Hematopoietic multipotent progenitor cell (in vitro differentiated cells): ENCODE results near the gene PAM. TPM values are rescaled to one million over a fixed set of nuclear protein-coding genes. Genes with fewer than 3 reads are reported as not detected.

Experiments used
- DNase-seq, 3 donors: peaks; one replicate each; pipeline ENCODE4 v3.0.0-alpha.2; 2011 to 2015; ENCODE audit warnings: low read depth in 2 of 3, low spot score in 2 of 3
- total RNA-seq: library from RNA; depleted of rRNA; stranded (reverse); fragments of >200 nt; gene quantifications from one replicate; pipeline ENCODE4 v1.2.3, GENCODE V29; 2012

PAM gene
- total RNA-seq, 1 donor = 13.7 TPM

DNA sequence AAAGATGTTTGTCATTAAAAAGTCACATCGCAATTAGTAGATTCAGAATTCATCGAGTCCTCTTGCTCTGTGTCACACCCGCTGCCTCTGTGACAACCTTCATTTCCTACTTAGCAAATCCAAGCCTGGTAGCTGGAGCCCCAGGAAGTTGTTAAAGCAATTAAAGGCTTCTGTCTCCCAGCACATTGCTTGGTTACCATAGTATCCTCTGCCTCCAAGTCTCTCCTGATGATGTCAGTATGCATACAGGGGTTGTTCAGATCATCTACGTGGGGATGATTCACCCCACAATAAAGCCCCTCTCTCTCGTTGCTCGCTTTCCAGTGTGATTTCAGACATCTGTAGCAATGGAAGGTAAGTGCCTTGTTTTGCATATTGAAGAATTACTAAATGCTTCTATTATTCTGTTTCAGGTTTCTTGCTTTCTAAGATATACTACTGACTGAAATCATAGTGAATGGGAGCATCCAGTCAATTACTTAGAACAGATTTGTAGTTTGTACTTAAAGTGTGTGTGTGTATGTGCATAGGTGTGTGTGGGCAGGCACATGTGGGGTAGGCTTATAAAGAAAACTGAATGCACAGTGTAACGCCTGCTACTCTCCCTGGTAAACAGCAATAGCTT is 52.9 kb downstream of the PAM start:
- no peak for DNase-seq

- no peak for DNase-seq
These were observed 53.9 kb downstream of the PAM start for GRCh38 chr5:102809033-102809432.

- peak in 1 of 3 donors; percentile 25 for DNase-seq
These were observed 56.9 kb downstream of the PAM start for GRCh38 chr5:102811972-102812371.

DNA sequence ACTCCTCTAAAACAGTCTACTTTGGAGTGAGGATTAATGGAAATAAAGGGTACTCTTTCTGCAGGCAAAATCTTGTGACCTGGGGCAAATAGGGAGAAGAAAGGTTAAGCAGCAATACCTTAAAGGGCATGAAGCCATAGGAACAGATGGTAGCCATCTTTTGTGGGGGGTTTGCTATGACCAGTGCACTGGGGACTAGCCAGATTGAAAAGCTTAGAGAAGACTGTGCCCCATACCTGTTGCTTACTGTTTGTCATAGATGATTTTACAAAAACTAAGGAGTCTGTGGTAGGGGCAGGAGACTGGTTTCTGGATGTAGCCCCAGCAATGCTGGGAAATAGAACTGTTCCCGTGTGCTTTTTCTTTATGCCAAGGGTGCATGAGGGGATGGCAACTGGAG is 58.6 kb downstream of the PAM start:
- no peak for DNase-seq

DNA sequence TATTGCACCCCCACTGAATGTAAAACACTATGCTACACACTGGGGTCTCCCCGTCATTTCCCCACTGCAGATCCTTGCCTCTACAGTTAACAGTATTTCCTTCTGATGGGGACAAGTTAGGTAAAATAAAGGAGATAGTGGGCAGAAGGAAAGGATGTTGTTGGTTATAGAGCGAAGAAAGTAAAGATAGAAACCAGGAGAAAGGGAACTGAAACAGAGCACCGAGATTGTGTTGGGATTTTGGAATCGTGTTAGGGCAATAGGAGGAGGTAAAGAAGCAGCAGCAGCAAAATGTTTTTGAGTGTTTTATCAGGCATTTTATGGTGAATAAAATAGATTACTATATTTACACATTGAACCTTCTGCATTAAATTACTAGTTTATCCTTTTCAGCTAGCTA is 60.0 kb downstream of the PAM start:
- DNase-seq = no peak

GRCh38 chr5:102815540-102816332 is 60.6 kb downstream of the PAM start:
- peak in 1 of 3 donors; percentile 45 for DNase-seq

DNA sequence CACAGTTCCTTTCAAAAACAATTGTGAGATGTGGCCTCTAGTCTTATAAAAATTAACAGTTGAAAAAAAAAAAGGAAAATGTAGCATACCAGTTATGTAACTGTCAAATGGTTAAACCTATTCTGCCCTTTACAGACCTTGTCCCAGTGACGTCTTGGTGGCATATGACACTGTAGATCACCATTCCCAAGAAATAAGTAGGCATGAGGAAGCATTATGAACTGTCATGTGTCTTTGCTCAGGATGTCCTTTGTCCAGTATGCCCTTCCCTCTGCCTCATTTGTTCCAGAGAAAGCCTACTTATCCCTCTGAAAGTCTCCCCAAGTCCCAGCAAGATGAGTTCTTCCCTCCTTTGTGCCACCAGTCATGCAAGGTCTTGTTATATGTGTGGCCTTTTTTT is 63.2 kb downstream of the PAM start:
- no peak for DNase-seq

DNA sequence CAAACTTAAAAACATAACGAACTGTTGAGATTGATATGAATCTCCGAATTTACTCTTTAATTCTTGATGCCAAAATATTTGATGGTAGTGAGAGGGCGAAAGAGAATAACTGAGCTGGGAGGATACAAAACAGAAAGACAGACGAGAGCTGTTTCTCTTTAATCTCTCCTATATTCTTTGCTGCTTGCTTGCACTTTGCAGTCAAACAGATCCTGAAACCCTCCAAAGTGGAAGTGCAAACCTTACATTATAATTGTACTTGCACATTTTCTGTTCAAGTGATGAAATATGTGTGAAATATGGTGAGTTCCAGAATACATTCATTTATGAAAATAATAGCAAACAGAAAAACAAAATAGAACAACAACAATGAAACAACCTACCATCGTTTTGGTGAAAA is 63.8 kb downstream of the PAM start:
- DNase-seq = no peak

GRCh38 chr5:102819634-102820033 is 64.5 kb downstream of the PAM start:
- DNase-seq = no peak

DNA sequence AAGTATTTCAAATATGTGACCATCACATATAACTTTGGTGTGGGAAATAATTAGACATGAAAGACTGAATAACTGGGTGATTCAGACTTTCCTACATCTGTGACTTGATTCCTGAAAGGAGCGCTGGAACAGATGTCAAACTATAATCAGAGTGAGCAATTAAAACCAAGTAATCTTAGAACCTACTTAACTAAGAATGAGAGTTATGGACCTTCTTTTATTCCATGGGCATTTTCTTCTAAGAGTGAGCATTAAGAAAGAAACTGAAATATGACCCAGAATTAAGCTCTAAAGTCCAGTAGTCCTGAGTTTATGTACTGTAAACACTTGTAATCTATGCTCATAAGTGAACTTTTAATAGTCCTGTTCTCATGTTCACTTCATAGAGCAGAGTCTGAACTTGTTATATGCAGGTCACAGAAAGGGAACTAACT is 68.4 kb downstream of the PAM start:
- DNase-seq = no peak

- DNase-seq = no peak
These were observed 71.5 kb downstream of the PAM start for GRCh38 chr5:102826629-102827028.

DNA sequence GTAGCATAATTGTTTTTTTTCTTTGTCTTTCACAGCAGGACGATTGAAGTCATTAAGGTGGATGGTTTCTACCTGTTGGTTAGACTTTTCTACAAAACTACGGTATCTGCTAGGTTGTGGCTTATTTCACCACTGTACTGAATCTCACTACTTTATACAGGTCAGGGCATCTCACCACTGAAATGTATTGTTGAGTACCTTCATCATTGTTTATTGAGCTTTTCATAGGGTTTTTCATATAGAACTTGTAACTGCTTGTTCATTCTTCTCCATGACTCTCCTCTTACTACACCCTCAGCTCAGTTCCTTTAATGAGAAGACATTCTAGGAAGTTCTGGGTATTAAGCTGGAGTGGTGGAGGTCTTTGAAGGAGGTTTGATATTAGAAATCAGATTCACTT is 75.1 kb downstream of the PAM start:
- DNase-seq = no peak

- no peak for DNase-seq
These were observed 77.3 kb downstream of the PAM start for GRCh38 chr5:102832445-102832844.

DNA sequence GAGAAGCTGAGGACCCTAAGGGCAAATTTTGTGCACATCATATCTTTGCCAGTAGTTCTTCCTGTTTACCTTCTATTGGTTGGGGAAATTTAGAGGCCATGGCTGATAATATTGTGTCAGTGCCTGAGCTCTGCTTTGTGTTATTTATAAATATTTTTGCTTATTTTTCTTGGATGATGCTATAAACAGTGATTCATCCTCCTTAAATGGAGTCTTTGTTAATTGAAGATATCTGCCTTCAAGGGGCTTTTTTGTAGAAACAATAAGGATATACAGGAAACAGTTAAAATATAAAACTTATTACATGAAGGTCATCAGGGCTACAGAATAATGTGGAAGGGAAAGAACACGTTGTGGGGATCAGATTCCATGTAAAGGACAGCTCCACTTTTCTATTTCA is 78.0 kb downstream of the PAM start:
- DNase-seq = no peak

DNA sequence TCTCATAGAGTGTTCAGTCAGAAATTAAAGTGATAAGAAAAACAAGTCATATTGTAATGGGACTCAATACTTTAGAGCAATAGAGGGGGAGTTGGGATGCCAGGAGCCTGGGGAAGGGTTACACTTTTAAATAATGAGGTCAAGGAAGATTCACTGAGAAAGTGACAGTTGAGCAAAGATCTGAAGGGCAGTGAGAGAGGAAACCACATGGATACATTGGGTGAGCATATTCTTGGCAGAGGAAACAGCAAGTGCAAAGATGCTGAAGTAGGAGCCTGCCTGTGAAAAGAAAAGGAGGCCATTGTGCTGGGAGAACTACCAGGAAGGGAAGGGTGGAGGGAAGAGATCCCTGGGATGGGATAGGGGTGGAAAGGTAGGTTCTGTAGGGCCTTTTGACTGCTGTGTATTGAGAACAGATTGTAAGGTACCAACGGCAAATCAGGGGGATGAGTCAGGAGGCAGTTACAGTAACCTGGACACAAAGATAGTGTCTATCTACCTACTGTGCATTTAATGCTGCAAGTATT is 79.4 kb downstream of the PAM start:
- no peak for DNase-seq

GRCh38 chr5:102835717-102836116 is 80.6 kb downstream of the PAM start:
- peak in 1 of 3 donors; percentile 21 for DNase-seq

DNA sequence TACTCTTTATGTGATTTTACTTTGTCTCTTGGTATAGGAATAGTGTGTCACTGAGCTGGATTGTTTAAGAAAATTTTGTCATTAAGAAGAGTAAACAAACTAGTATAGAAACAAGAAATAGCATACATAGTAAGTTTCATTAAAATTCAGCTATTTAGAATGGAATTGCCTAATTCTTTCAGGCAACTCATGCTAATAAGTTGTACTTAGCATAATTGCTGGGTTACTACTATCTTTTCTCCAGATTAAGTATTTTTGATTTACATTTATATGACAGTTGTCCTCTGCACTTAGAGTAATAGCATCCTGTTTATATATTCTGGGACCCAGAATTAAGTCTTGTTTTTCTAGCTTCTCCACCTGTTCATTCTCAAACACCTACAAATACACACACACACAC is 85.9 kb downstream of the PAM start:
- DNase-seq = no peak

DNA sequence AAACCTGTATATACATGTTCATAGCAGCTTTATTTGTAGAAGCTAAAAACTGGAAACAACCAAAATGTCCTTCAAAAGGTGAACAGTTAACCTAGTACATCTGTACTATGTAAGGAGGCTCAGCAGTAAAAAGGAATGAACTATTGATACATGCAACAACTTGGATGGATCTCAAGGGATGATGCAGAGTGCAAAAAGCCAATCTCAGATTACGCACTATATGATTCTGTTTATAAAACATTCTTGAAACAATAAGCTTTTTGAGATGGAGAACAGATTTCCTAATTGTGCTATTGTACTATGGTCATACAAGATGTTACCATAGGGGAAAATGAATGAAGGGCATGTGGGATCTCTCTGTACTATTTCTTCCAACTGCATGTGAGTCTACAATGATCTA is 88.9 kb downstream of the PAM start:
- DNase-seq = no peak

DNA sequence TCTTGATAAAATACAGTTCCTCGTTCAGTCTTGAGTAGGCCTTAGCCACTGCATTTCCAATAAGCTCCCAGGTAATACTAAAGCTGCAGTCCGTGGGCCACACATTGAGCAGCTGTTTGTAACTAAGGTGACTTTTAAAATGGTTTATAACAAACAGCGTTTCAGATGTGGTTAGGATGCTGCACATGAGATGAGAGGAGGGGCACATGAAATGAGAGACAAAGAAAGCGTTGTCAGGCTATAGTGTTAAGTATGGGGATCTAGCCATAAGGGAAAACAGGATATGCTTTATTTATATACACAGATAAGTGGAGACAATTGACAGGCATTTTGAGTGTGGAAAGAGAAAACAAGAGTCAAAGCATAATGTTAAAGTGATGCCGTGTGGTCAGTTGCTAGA is 89.9 kb downstream of the PAM start:
- no peak for DNase-seq

DNA sequence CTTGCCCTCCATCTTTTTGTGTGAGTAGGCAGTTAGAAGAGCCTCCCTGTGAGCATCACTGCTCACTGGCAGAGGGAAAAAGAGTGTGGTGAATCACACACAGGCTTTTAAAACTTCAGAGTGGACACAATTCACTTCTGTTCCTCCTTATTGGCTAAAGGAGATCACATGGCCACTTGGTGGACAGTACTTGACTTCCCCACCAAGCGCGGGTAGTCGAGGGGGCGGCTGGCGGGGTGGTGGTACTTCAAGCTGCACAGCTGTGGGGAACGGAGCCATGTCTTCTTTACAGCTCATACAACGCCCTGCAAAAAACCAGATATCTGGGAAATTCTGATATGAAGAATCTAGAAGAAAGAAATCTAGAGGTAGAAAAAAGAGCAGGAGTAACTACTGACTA is 95.4 kb downstream of the PAM start:
- no peak for DNase-seq

DNA sequence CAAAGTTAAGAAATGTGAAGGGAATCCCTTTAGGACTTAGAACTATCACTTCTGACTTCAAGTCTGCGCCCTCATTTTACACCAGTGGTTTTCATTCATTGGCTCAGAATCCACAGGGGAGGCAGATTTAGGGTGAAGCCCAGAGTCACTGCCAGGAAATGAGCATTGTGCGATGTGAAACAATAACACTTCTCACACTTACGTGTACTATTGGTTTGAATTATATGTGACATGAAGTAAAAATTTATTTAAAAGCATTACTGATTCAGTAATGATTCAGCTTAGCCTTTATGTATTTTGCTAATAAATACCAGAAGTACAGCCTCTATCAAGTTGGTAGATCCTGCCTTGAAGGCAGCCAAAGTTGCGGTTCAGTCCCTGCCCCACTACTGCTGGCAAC is 98.6 kb downstream of the PAM start:
- DNase-seq = no peak

- peak in 2 of 3 donors; percentile 22 to 65 for DNase-seq
These were observed 100.7 kb downstream of the PAM start for GRCh38 chr5:102855681-102856388.
